ENCODE data around the gene ZFAND3. TPM values are rescaled to one million over a fixed set of nuclear protein-coding genes. Genes with fewer than 3 reads are reported as not detected.

Gene ZFAND3
- total and polyA plus RNA-seq, 3 donors from 2014 or later: 104 to 329 (median 109) TPM

- intact Hi-C loops (cut with DNase I; ENCODE audit: low total_unique reads): no loop called here
- H3K9me3 ChIP-seq: no peaks in the 10 kb centered on the region
- H3K27me3 ChIP-seq: no peaks in the 10 kb centered on the region
- H3K4me1 ChIP-seq: peaks cover 41% of the 10 kb centered on the region
- H3K27ac ChIP-seq: no peak overlapping the region
- 87 to 95% methylated on average over 3 of the region's 3 CpGs for WGBS, 2 donors
- H3K4me3 ChIP-seq: no peak overlapping the region
- H3K36me3 ChIP-seq (ENCODE audit: low read depth, missing control alignments): no peaks in the 10 kb centered on the region
- DNase-seq: no peak
- TF ChIP-seq POLR2A (IDR thresholded peaks at IDR 0.05) (no peak), CTCF (IDR thresholded peaks at IDR 0.05) (no peak)
Observed at GRCh38 chr6:37983720-37984501, 164.4 kb downstream of the ZFAND3 start.

GRCh38 chr6:37984578-37984977 lies 165.1 kb downstream of the ZFAND3 start:
- intact Hi-C loops (cut with DNase I; ENCODE audit: low total_unique reads): no loop called here
- no peaks in the 10 kb centered on the region for H3K27me3 ChIP-seq
- H3K9me3 ChIP-seq: no peaks in the 10 kb centered on the region
- H3K4me3 ChIP-seq: no peak overlapping the region
- H3K27ac ChIP-seq: peak overlapping the region in 1 of 2 donors; percentile 27
- WGBS, 2 donors: 87 to 93% methylated on average over 2 of the region's 2 CpGs
- H3K4me1 ChIP-seq: peaks cover 42% of the 10 kb centered on the region
- DNase-seq: no peak
- TF ChIP-seq POLR2A (IDR thresholded peaks at IDR 0.05): no peak
- TF ChIP-seq CTCF (IDR thresholded peaks at IDR 0.05): no peak
- H3K36me3 ChIP-seq (ENCODE audit: low read depth, missing control alignments): no peaks in the 10 kb centered on the region

- Histone ChIP-seq H3K27ac (peak overlapping the region in 1 of 2 donors; percentile 27), H3K4me1 (peaks cover 36% of the 10 kb centered on the region)
Observed at GRCh38 chr6:37985355-37985754, 165.8 kb downstream of the ZFAND3 start.

GRCh38 chr6:37987018-37987417 lies 167.5 kb downstream of the ZFAND3 start:
- intact Hi-C loops (cut with DNase I; ENCODE audit: low total_unique reads): no loop called here
- Histone ChIP-seq H3K27me3 (no peaks in the 10 kb centered on the region), H3K36me3 (ENCODE audit: low read depth, missing control alignments) (no peaks in the 10 kb centered on the region), H3K27ac (no peak overlapping the region), H3K4me3 (no peak overlapping the region), H3K9me3 (no peaks in the 10 kb centered on the region), H3K4me1 (peaks cover 27% of the 10 kb centered on the region)
- 76 to 77% methylated on average over 1 of the region's 1 CpG for WGBS, 2 donors
- DNase-seq: no peak
- TF ChIP-seq CTCF (IDR thresholded peaks at IDR 0.05) (no peak), POLR2A (IDR thresholded peaks at IDR 0.05) (no peak)

More at GRCh38 chr6:37985355-37985754, 165.8 kb downstream of the ZFAND3 start:
- H3K4me3 ChIP-seq: no peak overlapping the region
- H3K9me3 ChIP-seq: no peaks in the 10 kb centered on the region
- TF ChIP-seq CTCF (IDR thresholded peaks at IDR 0.05) (no peak), POLR2A (IDR thresholded peaks at IDR 0.05) (no peak)
- intact Hi-C loops (cut with DNase I; ENCODE audit: low total_unique reads): no loop called here
- DNase-seq: peak; percentile 56
- WGBS, 2 donors: 73 to 87% methylated on average over 7 of the region's 7 CpGs
- no peaks in the 10 kb centered on the region for H3K36me3 ChIP-seq (ENCODE audit: low read depth, missing control alignments)
- no peaks in the 10 kb centered on the region for H3K27me3 ChIP-seq

- intact Hi-C loops (cut with DNase I; ENCODE audit: low total_unique reads): no loop called here
- H3K4me3 ChIP-seq: no peak overlapping the region
- peaks cover 31% of the 10 kb centered on the region for H3K4me1 ChIP-seq
- H3K27me3 ChIP-seq: no peaks in the 10 kb centered on the region
- no peak overlapping the region for H3K27ac ChIP-seq
- no peak for TF ChIP-seq POLR2A (IDR thresholded peaks at IDR 0.05)
- DNase-seq: no peak
- no peaks in the 10 kb centered on the region for H3K36me3 ChIP-seq (ENCODE audit: low read depth, missing control alignments)
- no peaks in the 10 kb centered on the region for H3K9me3 ChIP-seq
- 84 to 86% methylated on average over 2 of the region's 2 CpGs for WGBS, 2 donors
Observed at GRCh38 chr6:37987559-37987958, 168.0 kb downstream of the ZFAND3 start.

Measured in testis (tissue), 3 donors.